NCI-H2196 (cell line): ENCODE measurements around the gene MRC2.
A peak's percentile ranks its signal among the peaks of the same experiment; 100 is the strongest.

ENCODE experiments used
- DNase-seq: peaks from one replicate; lab custom pipeline; 2025; ENCODE audit not compliant: unreplicated experiment; lab: John Stamatoyannopoulos, UW

MRC2 gene

DNA sequence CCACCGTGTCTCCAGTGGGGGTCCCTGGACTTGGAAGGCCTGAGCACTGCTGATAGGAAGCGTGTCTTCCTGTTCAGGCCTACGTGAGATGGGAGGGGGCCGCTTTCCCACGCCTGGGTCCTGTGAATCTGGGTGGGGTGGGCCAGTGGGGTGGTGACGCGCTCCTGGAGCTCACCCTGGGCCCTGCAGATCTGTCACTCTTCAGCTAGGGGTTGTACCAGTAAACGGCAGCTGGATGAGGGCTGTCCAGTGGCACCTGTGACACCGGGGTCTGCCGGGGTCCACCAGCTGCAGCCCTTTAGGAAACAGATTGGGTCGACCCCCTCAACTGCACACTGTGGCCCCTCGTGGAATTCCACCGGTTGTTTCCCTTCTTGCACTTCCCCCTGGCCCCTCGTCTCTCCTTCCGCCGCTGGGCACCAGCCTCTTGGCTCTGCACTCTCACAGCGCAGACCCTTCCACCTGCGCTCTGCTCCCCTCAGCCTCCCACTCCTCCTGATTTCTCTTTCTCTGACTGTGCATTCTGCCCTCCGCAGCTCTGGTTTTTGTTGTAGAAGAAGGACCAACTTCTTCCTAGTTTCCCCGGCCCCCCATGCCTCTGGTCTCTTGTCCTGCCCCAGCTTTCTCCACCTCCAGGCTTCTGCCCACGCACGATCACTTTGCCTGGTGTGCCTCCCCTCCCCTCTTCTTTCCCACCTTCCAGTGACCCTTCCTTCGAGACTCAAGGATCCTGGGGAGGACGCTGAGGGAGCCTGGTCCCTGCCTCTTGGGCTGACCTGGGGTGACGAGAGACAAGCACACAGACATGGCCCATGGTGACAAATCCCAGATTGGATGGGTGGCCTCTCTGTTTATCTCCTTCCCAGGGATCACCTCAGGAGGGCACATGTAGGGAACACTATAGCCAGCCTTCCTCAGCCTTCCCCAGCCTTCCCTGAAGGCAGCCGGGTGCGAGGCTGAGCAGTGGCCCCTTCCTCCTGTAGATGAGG, 4.8 kb downstream of the MRC2 start:
- no peak for DNase-seq

DNA sequence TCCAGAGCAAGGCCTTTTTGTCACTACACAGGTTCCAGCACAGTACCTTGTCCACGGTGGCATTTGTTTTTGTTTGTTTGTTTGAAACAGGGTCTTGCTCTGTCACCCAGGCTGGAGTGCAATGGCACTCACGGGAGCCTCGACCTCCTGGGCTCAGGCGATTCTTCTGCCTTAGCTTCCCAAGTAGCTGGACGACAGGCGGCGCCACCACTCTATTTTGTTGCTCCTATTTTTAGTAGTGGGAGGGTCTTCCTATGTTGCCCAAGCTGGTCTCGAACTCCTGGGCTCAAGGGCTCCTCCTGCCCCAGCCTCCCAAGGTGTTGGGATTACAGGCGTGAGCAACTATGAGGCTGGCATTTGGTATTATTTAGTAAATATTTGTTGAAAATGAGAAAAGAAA, 10.3 kb downstream of the MRC2 start:
- DNase-seq = no peak

DNA sequence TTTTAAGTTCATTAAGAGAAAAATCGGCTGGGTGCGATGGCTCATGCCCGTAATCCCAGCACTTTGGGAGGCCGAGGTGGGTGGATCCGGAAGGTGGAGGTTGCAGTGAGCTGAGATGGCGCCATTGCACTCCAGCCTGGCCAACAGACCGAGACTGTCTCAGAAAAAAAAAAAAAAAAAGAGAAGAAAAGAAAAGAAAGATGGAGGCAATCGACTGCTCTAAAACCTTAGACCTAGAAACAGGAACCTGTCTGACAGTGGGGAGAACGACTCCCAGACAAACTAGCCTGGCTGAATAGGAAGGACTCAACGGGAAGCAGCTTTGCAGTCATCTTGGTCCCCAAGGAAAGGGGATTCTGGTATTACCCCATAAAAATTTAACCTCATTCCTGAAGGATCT, 13.7 kb downstream of the MRC2 start:
- DNase-seq = no peak

DNA sequence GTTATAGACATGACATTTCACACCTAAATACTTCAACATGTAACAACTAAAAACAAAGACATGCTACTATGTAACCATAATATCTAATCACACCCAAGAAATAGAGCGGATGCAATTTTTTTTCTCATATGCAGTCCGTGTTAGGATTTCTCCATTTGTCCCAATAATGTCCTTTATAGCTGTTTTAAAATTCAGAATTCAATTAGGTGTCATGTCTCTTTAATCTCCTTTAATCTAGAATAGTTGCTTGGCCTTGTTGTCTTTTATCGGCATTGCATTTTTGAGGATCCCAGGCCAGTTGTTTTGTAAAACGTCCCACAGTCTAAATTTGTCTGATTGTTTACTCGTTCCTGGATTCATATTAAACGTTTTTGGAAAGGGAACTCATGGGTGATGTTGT, 14.5 kb downstream of the MRC2 start:
- DNase-seq = no peak

DNA sequence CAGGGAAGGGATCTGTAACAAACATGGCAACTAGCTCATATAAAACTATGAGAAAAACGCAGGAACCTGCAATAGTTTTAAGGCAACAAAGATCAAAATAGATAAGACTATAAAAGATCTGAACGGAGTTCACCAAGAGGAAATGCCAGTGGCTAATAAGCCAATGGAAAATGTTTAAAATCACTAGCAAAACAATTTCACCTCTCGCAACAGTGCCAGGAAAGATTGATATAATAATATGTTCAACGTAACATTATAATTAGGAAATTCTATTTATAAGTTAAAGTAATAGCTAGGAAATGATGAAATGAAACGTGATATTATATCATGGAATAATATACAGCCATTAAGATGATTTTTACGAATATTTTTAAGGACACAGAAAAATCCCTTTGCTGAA, 16.0 kb downstream of the MRC2 start:
- no peak for DNase-seq

DNA sequence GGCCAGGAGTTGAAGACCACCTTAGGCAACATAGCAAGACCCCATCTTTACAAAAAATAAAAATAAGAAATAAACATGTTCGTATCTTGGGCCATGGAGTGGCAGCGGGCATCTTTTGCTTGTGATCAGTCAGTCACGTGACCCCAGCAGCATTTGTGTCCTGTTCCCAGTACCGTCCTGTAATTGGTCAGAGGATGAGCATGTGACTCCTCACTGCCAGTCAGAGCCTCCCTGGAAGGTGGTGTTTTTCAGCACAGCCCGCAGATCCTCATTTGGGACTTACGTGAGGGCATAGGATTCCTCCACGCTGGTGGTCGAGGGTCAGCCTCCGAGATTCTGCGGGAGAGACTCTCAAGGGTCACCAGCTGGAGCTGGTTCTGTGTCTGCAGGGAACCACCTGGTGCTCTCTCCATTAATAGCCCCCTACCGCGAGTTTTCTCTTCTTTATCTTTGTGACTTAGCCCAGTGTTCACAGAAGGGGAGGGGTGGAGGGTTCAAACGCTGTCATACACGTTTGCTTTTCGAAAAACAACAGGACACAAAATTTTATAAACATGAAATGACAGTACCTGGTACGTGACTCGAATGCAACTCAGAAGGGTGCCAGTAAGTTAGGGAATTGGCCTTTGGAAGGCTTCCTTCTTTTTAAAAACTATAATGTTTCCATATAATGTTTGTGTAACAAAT, 17.2 kb downstream of the MRC2 start:
- DNase-seq = no peak

DNA sequence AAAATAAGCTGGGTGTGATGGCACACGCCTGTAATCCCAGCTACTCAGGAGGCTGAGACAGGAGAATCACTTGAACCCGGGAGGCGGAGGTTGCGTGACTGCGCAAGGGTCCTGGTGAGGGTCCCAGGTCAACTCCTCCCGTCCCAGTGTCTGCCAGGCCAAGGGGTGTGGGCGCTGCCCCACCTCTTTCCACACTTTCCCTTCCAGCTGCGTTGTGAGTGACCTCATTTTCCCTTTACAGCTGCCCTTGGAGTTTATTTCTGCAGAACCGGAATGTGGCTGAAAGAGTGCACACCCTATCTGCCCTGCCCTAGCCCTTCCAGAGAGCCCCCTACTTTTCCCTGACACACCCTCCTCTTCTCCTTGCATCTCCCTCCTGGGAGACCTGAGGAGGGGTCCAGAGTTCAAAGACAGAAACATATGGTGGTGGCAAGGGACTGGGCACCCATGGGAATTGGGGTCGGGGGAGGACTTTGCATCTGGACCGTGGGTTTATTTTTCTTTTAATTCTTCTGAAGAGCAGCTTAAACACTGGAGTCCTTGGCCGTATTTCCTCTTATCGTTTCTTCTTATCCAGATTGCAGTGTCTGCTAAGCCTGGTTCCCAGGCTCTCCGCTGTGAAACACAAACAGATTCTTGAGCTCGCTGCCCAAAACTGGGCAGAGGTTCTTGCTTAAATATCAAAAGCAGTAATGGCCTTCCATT, 20.9 kb downstream of the MRC2 start:
- DNase-seq = no peak

DNA sequence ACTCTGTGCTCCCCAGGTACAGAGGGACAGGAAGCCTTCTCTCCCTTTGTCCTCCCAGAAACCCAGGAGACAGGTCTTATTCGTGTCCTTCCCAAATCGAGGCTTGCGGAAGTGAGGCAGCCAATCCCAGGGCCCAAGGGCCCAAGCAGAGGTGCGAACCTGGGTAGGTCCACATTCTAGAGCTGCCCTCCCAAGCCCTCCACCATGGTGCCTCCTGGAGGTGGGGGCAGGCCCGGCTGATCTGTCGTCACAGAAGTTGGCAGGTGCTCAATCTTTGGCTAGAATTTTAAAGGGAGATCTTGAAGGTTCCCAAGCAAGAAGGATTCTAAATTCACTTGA, 21.5 kb downstream of the MRC2 start:
- no peak for DNase-seq

DNA sequence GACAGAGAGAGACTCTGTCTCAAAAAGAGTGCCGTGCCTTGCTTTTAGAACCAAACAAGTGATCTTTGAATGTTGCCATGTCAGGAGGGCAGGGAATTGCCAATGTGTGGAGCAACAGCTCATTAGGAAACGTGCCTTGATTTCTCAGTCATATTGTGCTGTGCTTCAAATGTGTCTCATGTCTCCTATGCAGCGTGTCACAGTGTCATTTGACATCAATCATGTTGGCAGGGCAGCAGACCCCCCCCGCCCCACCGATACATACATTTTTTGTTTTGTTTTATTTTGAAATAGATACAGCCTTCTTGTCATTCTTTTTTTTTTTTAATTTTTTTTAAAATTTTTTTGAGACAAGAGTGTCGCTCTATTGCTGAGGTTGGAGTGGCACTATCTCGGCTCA, 22.1 kb downstream of the MRC2 start:
- DNase-seq = no peak

DNA sequence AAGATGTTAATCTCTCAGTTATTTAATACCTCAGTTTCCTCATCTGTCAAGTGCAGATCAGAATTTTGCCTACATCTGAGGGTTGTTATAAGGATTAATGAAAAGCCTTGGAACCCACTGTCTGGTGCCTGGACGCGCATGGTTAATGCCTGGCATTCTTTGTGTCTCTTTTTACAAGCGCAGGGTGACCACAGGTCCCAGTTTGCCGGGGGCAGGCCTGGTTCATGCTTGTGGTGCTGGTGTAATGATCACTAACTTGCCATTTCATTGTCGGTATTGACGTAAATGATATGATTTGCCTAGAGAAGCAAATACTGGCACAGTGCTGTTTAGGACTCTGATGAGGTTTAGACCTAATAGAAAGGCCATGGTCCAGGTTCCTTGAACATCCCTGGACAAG, 23.1 kb downstream of the MRC2 start:
- DNase-seq = no peak

DNA sequence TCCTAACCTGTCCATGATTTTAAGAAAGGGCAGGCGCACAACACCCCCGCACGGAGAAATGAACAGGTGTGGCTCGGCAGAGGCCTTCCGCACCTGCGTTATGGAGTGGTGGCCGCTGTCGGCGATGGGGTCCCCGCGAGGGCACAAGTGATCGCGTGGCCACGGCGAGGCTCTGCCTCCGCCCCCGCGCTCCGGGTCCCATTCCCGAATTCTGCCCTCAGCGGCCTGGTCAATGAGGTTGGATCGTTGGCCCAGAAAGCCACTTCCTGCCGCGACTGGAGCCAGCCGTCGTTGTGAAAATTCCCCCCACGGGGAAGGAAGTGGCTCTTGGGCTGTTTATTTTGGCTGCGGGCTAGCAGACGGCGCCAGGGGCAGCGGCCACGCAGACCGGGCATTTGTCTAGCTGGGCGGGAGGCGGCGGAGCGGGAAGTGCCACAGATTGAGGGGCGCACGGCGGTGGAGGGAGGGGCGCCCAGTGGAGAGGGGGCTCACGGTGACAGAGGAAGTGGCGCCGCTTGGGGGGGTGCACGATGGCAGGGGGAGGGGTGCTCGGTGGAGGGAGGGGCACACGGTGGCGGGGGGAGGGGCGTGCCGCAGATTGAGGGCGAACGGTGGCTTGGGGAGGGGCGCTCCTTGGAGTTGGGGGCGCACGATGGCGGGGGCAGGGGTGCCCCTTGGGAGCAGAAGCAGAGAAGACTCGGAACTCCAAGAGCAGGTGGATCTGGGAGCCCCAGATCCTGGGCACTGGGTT, 25.0 kb downstream of the MRC2 start:
- DNase-seq = peak; percentile 84

DNA sequence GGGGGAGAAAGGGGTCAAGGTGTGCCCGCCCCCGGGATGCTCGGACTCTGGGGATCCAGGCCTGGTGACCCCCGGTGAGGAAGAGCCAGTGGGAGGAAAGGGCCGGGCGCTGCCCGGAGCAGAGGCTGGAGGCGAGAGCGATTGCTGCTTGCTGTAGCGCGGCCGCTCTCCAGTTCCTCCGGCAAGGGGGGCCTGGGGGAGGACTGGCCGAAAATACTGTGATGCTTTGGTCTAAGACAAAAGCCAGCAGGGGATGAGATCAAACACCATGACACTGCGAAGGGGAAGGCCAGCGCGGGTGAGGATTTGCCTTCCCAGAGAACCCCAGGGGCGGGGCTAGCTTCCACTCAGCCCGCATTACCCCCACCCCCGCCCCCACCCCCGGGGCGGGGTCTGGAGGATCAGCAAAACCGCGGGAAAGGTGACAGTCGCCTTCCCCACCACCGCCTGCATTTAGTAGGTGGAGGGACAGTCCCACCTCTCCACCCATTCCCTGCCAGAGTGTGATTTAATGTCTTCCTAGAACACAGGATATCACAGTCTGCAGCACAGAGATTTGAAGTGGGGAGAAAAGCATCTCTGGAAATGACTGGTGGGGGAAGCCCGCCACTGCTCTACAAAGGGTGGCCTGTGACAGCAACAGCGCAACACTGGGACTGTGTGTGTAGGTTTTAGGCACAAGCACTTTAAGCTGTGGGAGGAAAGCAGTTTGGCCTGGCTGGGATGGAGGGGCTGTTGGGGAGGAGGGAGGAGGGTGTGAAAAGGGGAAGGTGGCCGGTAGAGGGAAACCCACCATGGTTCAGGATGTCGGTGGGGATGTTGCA, 25.7 kb downstream of the MRC2 start:
- DNase-seq = peak; percentile 94

DNA sequence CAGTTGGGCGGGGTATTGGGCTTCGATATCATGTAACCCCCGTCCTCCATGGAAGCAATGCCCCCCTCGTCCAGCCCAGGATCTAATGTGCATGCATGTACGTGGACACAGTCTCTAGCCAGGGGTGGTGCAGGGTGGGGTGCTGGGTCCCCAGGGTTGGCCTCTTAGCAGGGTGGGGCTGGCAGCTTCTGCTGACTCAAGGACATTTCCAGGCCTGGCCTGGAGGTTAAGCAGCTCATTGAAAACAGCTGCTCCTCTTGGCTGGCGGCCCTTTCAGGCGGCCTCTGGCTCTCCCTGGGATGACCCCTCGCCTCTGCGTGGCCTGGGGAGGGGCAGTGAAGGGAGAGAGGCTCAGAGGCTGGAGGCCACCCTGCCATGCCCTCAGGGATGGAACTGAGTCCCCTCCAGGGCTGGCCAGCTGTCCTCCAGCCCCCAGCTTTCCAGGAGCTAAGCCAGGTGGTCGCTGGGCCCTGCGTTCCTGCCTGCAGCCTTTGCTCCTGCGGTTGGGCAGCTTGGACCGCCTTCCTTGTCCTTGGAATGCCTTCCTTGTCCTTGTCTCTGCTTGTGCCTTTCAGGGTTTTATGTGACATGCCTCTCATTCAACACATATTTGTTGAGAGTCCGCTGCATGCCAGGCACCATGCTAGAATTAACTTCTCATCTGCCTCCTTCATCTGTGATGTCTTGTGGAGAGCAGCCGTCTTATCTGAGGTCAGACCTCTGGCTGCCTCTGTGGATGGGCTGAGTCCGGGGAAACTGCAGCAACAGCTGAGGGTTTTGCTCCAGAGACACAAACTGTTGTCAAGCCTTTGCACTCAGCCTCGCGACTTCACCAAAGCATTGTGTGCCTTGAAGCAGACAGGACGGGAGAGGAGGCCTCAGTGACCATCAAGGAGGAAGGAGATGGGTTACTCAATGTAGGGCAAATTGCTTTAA, 26.6 kb downstream of the MRC2 start:
- peak; percentile 71 for DNase-seq

DNA sequence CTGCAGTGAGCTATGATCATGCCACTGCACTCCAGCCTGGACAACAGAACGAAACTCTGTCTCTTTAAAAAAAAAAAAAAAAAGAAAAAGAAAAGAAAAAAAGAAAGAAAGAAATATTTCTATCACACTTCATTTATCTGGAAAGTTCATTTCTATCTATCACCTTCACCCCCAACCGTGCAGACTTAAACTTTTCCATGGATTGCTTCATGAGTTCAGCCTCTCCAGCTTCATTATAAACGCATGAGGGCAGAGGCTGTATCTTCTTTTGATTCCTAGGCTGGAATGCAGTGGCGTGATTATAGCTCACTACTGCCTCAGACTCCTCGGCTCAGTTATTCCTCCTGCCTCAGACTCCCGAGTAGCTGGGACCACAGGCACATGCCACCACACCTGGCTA, 28.2 kb downstream of the MRC2 start:
- no peak for DNase-seq

DNA sequence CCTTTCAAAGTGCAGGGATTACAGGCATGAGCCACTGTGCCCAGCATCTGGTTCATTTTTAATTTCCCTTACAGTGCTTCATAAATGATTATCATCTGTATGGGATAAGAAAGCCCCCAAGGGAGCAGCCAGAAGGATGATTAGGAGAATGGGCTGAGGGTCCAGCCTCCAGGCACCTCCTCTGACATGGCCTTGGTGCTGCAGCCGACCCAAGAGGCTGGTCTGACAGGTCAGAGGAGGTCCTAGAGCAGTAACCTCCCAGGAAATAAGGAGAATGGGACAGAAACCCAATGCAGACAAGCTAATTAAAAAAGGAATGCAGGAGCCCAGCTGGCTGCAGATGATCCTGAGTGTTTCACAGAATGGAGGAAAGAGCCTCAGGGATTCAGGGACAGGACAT, 29.0 kb downstream of the MRC2 start:
- no peak for DNase-seq

DNA sequence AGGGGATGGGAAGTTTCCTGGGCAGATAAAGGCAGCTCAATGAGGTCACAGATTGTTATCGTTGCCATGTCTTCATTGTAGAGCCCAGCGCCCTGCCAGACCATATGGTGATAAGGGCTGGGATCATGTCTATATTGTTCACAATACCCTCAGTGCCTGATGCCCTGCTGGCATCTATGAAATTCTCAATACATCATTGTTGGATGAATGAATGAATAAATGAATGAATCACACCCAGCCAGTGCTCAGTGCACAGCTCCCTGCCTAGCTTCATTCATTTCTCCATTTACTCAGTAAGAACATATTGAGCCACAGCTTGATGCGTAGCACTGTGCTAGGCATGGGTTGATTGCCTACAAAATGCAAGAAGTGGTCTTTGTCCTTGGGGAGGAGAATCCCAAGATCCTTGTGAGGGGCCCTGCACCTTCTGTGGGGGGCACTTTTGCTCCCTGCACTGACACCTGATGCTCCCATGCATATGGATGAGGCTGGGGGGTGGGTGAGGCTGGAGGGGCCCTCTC, 29.7 kb downstream of the MRC2 start:
- DNase-seq = no peak

DNA sequence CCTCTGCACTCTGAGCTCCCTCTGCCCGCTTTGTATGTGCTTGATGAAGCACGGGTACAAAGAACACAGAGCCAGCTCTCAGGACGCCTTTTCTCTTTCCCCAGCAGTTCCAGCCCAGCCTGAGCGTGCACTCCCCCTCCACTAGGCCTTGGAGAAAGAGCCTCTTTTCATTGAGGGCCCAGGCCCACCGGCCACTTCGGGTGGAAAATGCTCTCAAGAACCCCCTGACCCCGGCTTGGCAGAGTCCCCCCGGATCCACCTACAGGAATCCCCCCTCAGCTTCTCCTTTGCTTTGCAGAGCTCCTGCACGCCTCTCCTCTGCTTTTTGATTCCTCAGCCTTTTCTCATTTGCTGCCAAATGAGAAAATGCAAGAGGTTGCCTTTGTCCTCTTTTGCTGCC, 30.2 kb downstream of the MRC2 start:
- DNase-seq = no peak

DNA sequence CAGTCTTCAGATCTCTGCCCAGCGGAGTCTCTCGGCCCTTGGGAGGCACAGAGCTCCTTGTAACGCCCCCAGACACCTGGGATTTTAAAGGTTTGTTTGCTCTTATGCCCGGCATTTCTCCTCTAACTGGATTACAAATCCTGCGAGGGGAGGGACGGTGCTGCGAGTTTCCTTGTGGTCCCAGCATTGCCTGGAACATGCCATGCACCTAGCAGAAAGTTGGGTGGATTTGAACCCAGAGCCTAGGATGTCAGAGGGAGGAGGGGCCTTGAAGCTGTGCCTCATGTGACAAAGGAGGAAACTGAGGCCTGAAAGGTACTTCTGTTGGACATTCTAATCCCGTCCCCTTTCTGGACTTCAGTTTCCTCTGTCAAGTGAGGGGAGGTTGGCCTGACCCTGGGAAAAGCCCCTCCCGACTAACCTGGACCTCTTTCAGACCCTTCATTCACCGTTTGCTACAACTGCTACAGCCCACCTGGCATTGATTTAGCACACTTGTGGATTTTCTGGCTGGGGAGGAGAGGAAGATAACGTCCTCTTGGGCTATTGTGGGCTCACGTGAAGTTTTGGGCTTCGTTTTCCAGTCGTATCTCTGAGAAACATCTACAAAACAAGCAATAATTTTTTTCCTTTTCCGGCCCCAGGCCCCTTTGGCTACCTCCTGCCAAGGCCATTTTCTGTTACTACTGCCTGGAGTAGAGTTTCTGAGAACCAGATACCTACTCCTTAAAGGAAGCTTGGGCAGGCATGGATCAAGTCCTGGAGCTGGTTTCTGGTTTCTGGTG, 30.9 kb downstream of the MRC2 start:
- no peak for DNase-seq
